ENCODE data around the gene TRMU. TPM values are rescaled to one million over a fixed set of nuclear protein-coding genes. Genes with fewer than 3 reads are reported as not detected.
A peak's percentile ranks its signal among the peaks of the same experiment; 100 is the strongest.

Gene TRMU
- total RNA-seq, 1 donor from 2014 or later = 70.1 TPM

- DNase-seq (ENCODE audit: low spot score) = no peak
- H2AFZ ChIP-seq (replicated peaks) = no peak overlapping the region
- H3K27me3 Mint-ChIP-seq (ENCODE audit: insufficient read depth, low read depth) = peaks cover 13% of the 10 kb centered on the region
- H3K9ac ChIP-seq = no peak overlapping the region
- no peaks in the 10 kb centered on the region for H3K79me2 ChIP-seq (ENCODE audit: low read depth)
- H3K36me3 Mint-ChIP-seq = peaks cover 43% of the 10 kb centered on the region
- peaks cover 29% of the 10 kb centered on the region for H3F3A ChIP-seq (ENCODE audit: low read depth)
- H3K4me2 ChIP-seq = peak overlapping the region; percentile 63
- H3K9me3 Mint-ChIP-seq = peaks cover 22% of the 10 kb centered on the region
- H4K20me1 ChIP-seq (ENCODE audit: low read depth) = peaks cover 35% of the 10 kb centered on the region
- H3K27ac ChIP-seq = no peak overlapping the region
- TF ChIP-seq, protein P1, sequence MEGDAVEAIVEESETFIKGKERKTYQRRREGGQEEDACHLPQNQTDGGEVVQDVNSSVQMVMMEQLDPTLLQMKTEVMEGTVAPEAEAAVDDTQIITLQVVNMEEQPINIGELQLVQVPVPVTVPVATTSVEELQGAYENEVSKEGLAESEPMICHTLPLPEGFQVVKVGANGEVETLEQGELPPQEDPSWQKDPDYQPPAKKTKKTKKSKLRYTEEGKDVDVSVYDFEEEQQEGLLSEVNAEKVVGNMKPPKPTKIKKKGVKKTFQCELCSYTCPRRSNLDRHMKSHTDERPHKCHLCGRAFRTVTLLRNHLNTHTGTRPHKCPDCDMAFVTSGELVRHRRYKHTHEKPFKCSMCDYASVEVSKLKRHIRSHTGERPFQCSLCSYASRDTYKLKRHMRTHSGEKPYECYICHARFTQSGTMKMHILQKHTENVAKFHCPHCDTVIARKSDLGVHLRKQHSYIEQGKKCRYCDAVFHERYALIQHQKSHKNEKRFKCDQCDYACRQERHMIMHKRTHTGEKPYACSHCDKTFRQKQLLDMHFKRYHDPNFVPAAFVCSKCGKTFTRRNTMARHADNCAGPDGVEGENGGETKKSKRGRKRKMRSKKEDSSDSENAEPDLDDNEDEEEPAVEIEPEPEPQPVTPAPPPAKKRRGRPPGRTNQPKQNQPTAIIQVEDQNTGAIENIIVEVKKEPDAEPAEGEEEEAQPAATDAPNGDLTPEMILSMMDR (IDR thresholded peaks at IDR 0.05) = no peak
- TF ChIP-seq EZH2 (IDR thresholded peaks at IDR 0.05) (no peak), EZH2phosphoT487 (IDR thresholded peaks at IDR 0.05) (no peak)
- peaks cover 50% of the 10 kb centered on the region for H3K4me1 Mint-ChIP-seq
- peaks cover 6% of the 10 kb centered on the region for H3K36me3 ChIP-seq
- peak overlapping the region; percentile 99 for H3K27ac Mint-ChIP-seq
- H3K4me1 ChIP-seq = peaks cover 28% of the 10 kb centered on the region
- H3K27me3 ChIP-seq = peaks cover 22% of the 10 kb centered on the region
- peaks cover 5% of the 10 kb centered on the region for H3K9me3 ChIP-seq (ENCODE audit: low read depth)
- peak overlapping the region; percentile 72 for H3K4me3 Mint-ChIP-seq
- no peak overlapping the region for H3K4me3 ChIP-seq
Observed at GRCh38 chr22:46376908-46377524, 41.5 kb downstream of the TRMU start.

GRCh38 chr22:46377525-46378425 is 42.3 kb downstream of the TRMU start:
- Histone ChIP-seq H2AFZ (replicated peaks) (no peak overlapping the region), H3K4me1 (peaks cover 28% of the 10 kb centered on the region), H3K27ac (peak overlapping the region; percentile 36), H3K4me3 (peak overlapping the region; percentile 27), H3K79me2 (ENCODE audit: low read depth) (no peaks in the 10 kb centered on the region), H3K9ac (no peak overlapping the region), H3K36me3 (peaks cover 6% of the 10 kb centered on the region), H3F3A (ENCODE audit: low read depth) (peaks cover 29% of the 10 kb centered on the region), H4K20me1 (ENCODE audit: low read depth) (peaks cover 35% of the 10 kb centered on the region), H3K9me3 (ENCODE audit: low read depth) (peaks cover 5% of the 10 kb centered on the region), H3K4me2 (peak overlapping the region; percentile 76), H3K27me3 (peaks cover 22% of the 10 kb centered on the region)
- Mint-ChIP-seq H3K36me3 (peaks cover 43% of the 10 kb centered on the region), H3K4me1 (peaks cover 48% of the 10 kb centered on the region), H3K27me3 (ENCODE audit: insufficient read depth, low read depth) (peaks cover 13% of the 10 kb centered on the region), H3K9me3 (peaks cover 22% of the 10 kb centered on the region), H3K4me3 (peak overlapping the region; percentile 77), H3K27ac (peak overlapping the region; percentile 99)
- DNase-seq (ENCODE audit: low spot score) = peak; percentile 96
- TF ChIP-seq, protein P1 (IDR thresholded peaks at IDR 0.05) = no peak
- TF ChIP-seq EZH2phosphoT487 (IDR thresholded peaks at IDR 0.05) = peak; percentile 65

DNA sequence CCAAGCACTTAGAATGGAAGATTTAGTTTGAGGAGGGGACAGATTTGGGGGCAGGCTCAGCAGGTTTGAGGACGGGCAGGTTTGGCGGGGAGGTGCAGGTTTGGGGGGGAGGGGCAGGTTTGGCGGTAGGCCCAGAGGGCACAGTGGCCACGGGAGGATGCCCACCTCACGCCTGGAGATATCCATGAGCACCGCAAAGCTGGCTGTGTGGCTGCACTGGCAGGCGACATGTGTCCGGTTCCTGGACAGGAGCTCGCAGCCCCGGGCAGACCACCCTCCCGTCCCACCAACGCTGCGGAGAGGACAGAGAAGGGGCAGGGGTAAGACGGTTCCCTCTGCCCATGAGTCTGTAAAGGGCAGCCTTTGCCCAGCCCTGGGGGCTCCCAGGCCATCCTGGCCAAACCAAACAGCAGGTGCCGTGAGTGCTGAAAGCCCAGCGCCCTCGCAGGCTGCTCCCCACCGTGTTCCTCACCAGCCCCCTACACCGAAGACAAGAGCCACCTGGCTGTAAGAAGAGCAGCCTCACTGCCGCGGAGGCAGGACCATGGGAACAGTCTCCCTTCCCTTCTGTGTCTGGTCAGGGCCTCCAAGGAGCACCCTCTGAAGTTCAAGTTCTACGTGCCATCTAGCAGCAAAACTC is 43.0 kb downstream of the TRMU start:
- H2AFZ ChIP-seq (replicated peaks) = no peak overlapping the region
- Mint-ChIP-seq H3K36me3 (peaks cover 43% of the 10 kb centered on the region), H3K4me1 (peaks cover 44% of the 10 kb centered on the region), H3K27me3 (ENCODE audit: insufficient read depth, low read depth) (peaks cover 13% of the 10 kb centered on the region), H3K27ac (peak overlapping the region; percentile 97), H3K4me3 (peak overlapping the region; percentile 37), H3K9me3 (peaks cover 22% of the 10 kb centered on the region)
- H3K27ac ChIP-seq = peak overlapping the region; percentile 36
- DNase-seq (ENCODE audit: low spot score) = no peak
- H4K20me1 ChIP-seq (ENCODE audit: low read depth) = peaks cover 35% of the 10 kb centered on the region
- H3K79me2 ChIP-seq (ENCODE audit: low read depth) = no peaks in the 10 kb centered on the region
- peaks cover 28% of the 10 kb centered on the region for H3K4me1 ChIP-seq
- TF ChIP-seq EZH2 (IDR thresholded peaks at IDR 0.05) (no peak), EZH2phosphoT487 (IDR thresholded peaks at IDR 0.05) (no peak)
- TF ChIP-seq, protein P1 (IDR thresholded peaks at IDR 0.05) = no peak
- H3K27me3 ChIP-seq = peaks cover 22% of the 10 kb centered on the region
- H3K4me3 ChIP-seq = peak overlapping the region; percentile 27
- H3K9me3 ChIP-seq (ENCODE audit: low read depth) = peaks cover 5% of the 10 kb centered on the region
- peaks cover 6% of the 10 kb centered on the region for H3K36me3 ChIP-seq
- peak overlapping the region; percentile 76 for H3K4me2 ChIP-seq
- H3F3A ChIP-seq (ENCODE audit: low read depth) = peaks cover 29% of the 10 kb centered on the region
- H3K9ac ChIP-seq = no peak overlapping the region

Data from neural progenitor cell (in vitro differentiated cells).